Caco-2 (cell line): ENCODE results near the gene POLD4. TPM values are rescaled to one million over a fixed set of nuclear protein-coding genes. Genes with fewer than 3 reads are reported as not detected.

ENCODE experiments used
- BruUV-seq: library from RNA; stranded (reverse); fragments of 400-500 nt; replicated peaks from 2 replicates; lab custom pipeline; 2021; lab: Mats Ljungman, UMichigan
- CTCF ChIA-PET: fragments of 300-600 bp; sonication (Branson Sonifier 250); formaldehyde crosslinking; loops from one replicate; lab custom pipeline; 2022; ENCODE audit warnings: antibody characterized with exemption; lab: Charles Lee
- POLR2A ChIA-PET: fragments of 300-600 bp; sonication (Branson Sonifier 250); formaldehyde crosslinking; loops from one replicate; lab custom pipeline; 2022; ENCODE audit warnings: antibody characterized with exemption; lab: Charles Lee
- DNase-seq, 2 experiments: peaks; one replicate each; pipeline versions ENCODE4 v3.0.0 to v3.0.0-alpha.2; 2020 to 2022
- H3K27me3 ChIP-seq: replicated peaks from 2 replicates; pipeline ENCODE4 v1.6.0; 2011; ENCODE audit warnings: low read length; ENCODE audit not compliant: control insufficient read depth, insufficient read depth
- H3K36me3 ChIP-seq: 2 replicates; pipeline ENCODE4 v1.5.1; 2011; ENCODE audit warnings: low read length; ENCODE audit not compliant: control insufficient read depth, insufficient read depth
- H3K4me1 ChIP-seq: fragments of 250-450 bp; sonication (Bioruptor Pico); 2 replicates; pipeline ENCODE4 v1.5.1; 2020; ENCODE audit warnings: mild to moderate bottlenecking
- H3K4me3 ChIP-seq: 2 replicates; pipeline ENCODE4 v1.5.1; 2011; ENCODE audit warnings: low read depth, mild to moderate bottlenecking, control low read depth, low read length
- H3K9me3 ChIP-seq: fragments of 250-450 bp; sonication (Bioruptor Pico); 2 replicates; pipeline ENCODE4 v1.5.1; 2020; ENCODE audit warnings: mild to moderate bottlenecking, moderate library complexity
- H3K27ac Mint-ChIP-seq: one replicate; pipeline ENCODE4 v1.8.0; 2022; ENCODE audit warnings: mixed read lengths; ENCODE audit not compliant: unreplicated experiment
- H3K27me3 Mint-ChIP-seq: one replicate; pipeline ENCODE4 v1.8.0; 2022; ENCODE audit warnings: mixed read lengths; ENCODE audit not compliant: insufficient read depth, unreplicated experiment
- H3K36me3 Mint-ChIP-seq: one replicate; pipeline ENCODE4 v1.8.0; 2022; ENCODE audit warnings: mild to moderate bottlenecking, mixed read lengths; ENCODE audit not compliant: insufficient read depth, unreplicated experiment
- H3K4me1 Mint-ChIP-seq: one replicate; pipeline ENCODE4 v1.8.0; 2022; ENCODE audit warnings: low read depth, mixed read lengths; ENCODE audit not compliant: unreplicated experiment
- H3K4me3 Mint-ChIP-seq: one replicate; pipeline ENCODE4 v1.8.0; 2022; ENCODE audit warnings: mild to moderate bottlenecking, moderate library complexity, mixed read lengths; ENCODE audit not compliant: unreplicated experiment
- H3K9me3 Mint-ChIP-seq: one replicate; pipeline ENCODE4 v1.8.0; 2022; ENCODE audit warnings: mixed read lengths; ENCODE audit not compliant: unreplicated experiment
- intact Hi-C: fragments of 100-400 bp; cut with micrococcal nuclease; formaldehyde crosslinking; loops from one replicate; pipeline ENCODE4 v1.10.0; 2022; ENCODE audit not compliant: unreplicated experiment
- total RNA-seq: library from RNA; stranded (reverse); gene quantifications from 2 replicates; pipeline ENCODE4 v1.2.3, GENCODE V29; 2022
- TF ChIP-seq, protein P1 (sequence below), 2 experiments: fragments of 200-600 bp in 1 of 2; IDR thresholded peaks; 1 replicate in 1 of 2; 2 replicates in 1 of 2; pipeline versions ENCODE4 v1.5.1 to v1.8.0; 2011 to 2022; ENCODE audit warnings: antibody characterized with exemption in 1 of 2, control low read depth in 1 of 2, inconsistent platforms in 1 of 2, low read depth in 1 of 2, low read length in 1 of 2, mild to moderate bottlenecking in 1 of 2, moderate library complexity in 1 of 2; ENCODE audit not compliant: insufficient read depth in 1 of 2, severe bottlenecking in 1 of 2, unreplicated experiment in 1 of 2

Gene POLD4
- total RNA-seq, 1 experiment from 2014 or later = 29.8 TPM

DNA sequence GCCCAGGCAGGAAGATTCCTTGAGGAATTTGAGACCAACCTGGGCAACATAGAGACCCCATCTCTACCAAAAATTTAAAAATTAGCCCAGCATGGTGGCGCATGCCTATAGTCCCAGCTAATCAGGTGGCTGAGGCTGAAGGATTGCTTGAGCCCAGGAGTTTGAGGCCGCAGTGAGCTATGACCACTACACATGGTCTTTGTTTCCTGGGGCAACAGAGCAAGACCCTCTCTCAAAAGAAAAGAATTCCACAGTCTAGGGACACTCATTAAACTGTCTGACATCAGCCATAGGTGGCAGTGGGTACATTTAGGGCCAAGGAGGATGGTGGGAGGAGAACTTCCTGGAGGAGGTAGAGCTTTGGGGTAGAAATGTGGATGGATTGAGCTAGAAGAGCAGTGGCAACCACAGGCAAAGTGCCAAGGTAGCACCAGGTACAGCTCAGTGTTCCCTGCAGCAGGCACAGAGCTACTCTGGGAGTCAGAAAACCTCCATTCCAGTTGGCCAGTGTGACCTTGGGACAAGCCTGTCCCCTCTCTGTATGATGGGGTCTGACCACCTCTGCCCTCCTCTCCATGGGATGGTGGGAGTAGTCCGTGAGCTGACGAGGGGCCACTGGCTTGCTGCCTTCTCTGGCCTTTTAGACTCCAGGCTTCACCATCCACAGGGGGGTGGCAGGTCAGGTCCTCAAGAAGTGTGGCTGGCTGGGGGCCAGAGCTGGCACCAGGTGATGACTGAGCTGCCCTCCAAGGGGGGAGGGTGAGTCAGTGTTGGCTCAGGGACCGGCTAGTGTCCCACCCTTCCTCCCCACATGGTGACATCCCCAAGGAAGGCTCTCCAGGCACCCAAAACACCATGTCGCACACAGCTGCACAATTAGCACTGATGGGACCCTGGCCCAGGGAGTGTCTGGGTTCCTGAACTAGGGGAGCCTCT is 23.8 kb upstream of the POLD4 start:
- no peaks in the 10 kb centered on the region for H3K27me3 Mint-ChIP-seq
- Histone ChIP-seq H3K4me1 (peaks cover 29% of the 10 kb centered on the region), H3K9me3 (no peaks in the 10 kb centered on the region), H3K27me3 (no peaks in the 10 kb centered on the region), H3K36me3 (no peaks in the 10 kb centered on the region), H3K4me3 (no peak overlapping the region)
- no peaks in the 10 kb centered on the region for H3K9me3 Mint-ChIP-seq
- BruUV-seq = no TSS peak
- ChIA-PET CTCF (interaction anchor here (0.9 to 21.4 kb wide), 3 partner anchors 20 to 31 kb away, joined by 4 to 775 read pairs (median 8); partner anchors contain the start of genes POLD4 and PPP1CA), POLR2A (interaction anchor here (1.1 kb wide), 1 partner anchor 15 kb away, joined by 4 read pairs; the partner anchor contains the start of gene RAD9A)
- no peak overlapping the region for H3K27ac Mint-ChIP-seq
- DNase-seq = no peak
- intact Hi-C loops = no loop called here
- H3K4me1 Mint-ChIP-seq = peaks cover under 1% of the 10 kb centered on the region
- TF ChIP-seq, protein P1, sequence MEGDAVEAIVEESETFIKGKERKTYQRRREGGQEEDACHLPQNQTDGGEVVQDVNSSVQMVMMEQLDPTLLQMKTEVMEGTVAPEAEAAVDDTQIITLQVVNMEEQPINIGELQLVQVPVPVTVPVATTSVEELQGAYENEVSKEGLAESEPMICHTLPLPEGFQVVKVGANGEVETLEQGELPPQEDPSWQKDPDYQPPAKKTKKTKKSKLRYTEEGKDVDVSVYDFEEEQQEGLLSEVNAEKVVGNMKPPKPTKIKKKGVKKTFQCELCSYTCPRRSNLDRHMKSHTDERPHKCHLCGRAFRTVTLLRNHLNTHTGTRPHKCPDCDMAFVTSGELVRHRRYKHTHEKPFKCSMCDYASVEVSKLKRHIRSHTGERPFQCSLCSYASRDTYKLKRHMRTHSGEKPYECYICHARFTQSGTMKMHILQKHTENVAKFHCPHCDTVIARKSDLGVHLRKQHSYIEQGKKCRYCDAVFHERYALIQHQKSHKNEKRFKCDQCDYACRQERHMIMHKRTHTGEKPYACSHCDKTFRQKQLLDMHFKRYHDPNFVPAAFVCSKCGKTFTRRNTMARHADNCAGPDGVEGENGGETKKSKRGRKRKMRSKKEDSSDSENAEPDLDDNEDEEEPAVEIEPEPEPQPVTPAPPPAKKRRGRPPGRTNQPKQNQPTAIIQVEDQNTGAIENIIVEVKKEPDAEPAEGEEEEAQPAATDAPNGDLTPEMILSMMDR (IDR thresholded peaks at IDR 0.05; ENCODE audit: insufficient read depth in 1 of 2, low read depth in 1 of 2, low read length in 1 of 2, severe bottlenecking in 1 of 2, unreplicated experiment in 1 of 2) = no peak
- H3K4me3 Mint-ChIP-seq = no peak overlapping the region
- peaks cover 8% of the 10 kb centered on the region for H3K36me3 Mint-ChIP-seq

DNA sequence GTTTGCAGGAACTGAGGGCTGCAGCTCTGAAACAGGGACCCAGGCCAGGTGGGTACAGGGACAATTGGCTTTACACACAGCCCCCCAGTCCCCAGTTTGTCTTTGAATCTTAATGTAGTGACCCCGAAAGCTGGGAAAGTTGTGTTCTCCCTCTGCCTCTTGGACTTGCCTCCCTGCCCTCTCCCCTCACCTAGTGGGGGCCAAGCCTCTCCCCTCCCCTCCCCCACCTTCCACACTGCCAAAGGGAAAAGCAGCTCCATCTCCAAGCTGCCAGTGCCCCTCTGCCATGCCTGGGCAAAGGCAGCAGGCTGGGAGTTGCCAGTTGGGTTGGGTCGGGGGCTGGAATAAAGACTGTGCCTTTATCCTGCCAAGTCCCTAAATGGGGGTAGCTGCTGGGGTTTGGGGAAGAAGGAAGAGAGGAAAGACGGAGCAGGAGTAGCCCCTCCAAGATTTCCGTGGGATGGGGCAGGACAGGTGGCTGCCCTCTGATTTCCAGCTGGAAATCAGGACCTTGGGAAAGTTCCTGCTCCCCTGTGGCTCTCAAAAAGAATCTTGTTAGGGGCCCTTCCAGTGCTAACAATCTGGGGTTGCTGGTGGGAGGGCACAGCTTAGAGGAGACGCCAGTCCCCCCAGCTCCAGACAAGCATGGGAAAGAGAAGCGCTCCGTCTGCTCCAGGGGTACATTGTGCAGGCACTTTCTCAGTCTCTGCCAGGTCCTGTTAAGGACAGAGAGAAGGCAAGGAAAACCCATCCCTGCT is 22.9 kb upstream of the POLD4 start:
- no peaks in the 10 kb centered on the region for H3K27me3 ChIP-seq
- H3K4me1 Mint-ChIP-seq = no peaks in the 10 kb centered on the region
- no TSS peak for BruUV-seq

More for the DNA sequence above, 22.9 kb upstream of the POLD4 start:
- TF ChIP-seq, protein P1 (IDR thresholded peaks at IDR 0.05; ENCODE audit: insufficient read depth in 1 of 2, low read depth in 1 of 2, low read length in 1 of 2, severe bottlenecking in 1 of 2, unreplicated experiment in 1 of 2) = no peak
- CTCF ChIA-PET = interaction anchor here (0.9 to 21.4 kb wide), 4 partner anchors 13 to 31 kb away, joined by 3 to 775 read pairs (median 6); partner anchors contain the start of genes POLD4 and PPP1CA
- Histone ChIP-seq H3K4me3 (no peak overlapping the region), H3K9me3 (no peaks in the 10 kb centered on the region), H3K4me1 (peaks cover 38% of the 10 kb centered on the region), H3K36me3 (no peaks in the 10 kb centered on the region)
- Mint-ChIP-seq H3K9me3 (no peaks in the 10 kb centered on the region), H3K4me3 (no peak overlapping the region), H3K36me3 (peaks cover 8% of the 10 kb centered on the region), H3K27me3 (no peaks in the 10 kb centered on the region), H3K27ac (no peak overlapping the region)
- no peak for DNase-seq
- POLR2A ChIA-PET = interaction anchor here (1.1 kb wide), 1 partner anchor 16 kb away, joined by 4 read pairs; the partner anchor contains the start of gene RAD9A
- intact Hi-C loops = no loop called here
